Adrenal gland (tissue), 12 donors: ENCODE data around the gene HSD17B7. TPM values are rescaled to one million over a fixed set of nuclear protein-coding genes. Genes with fewer than 3 reads are reported as not detected.
A peak's percentile ranks its signal among the peaks of the same experiment; 100 is the strongest.
"Not testable (repeated sequence)": the region's sequence is repeated elsewhere in the genome, so short reads cannot be mapped to it uniquely, and the experiment has no call there.

Experiments
- DNase-seq, 7 donors: peaks; one replicate each; pipeline ENCODE4 v3.0.0-alpha.2; 2019 to 2020
- H3K27ac ChIP-seq, 5 donors: fragments of 200-600 bp; sonication (generic) in 4 of 5; 1 replicate in 3 of 5; 2 replicates in 2 of 5; pipeline versions ENCODE4 v1.5.1 to v1.8.0; 2016 to 2020; ENCODE audit warnings: mild to moderate bottlenecking in 1 of 5
- H3K27me3 ChIP-seq: fragments of 200-600 bp; 2 replicates; pipeline ENCODE4 v1.8.0; 2021
- H3K36me3 ChIP-seq, 2 donors: fragments of 200-600 bp; replicated peaks in 1 of 2; 1 replicate in 1 of 2; 2 replicates in 1 of 2; pipeline versions ENCODE4 v1.5.1 to v1.8.0; 2018 to 2022
- H3K4me1 ChIP-seq, 2 donors: fragments of 200-600 bp; replicated peaks in 1 of 2; 1 replicate in 1 of 2; 2 replicates in 1 of 2; pipeline versions ENCODE4 v1.5.1 to v1.8.0; 2018 to 2021
- H3K4me3 ChIP-seq, 4 donors: fragments of 200-600 bp; sonication (generic) in 3 of 4; one replicate each; pipeline ENCODE4 v1.5.1; 2016 to 2018
- H3K9me3 ChIP-seq, 3 donors: fragments of 200-600 bp; sonication (generic) in 1 of 3; replicated peaks in 1 of 3; 1 replicate in 2 of 3; 2 replicates in 1 of 3; pipeline versions ENCODE4 v1.5.1 to v1.8.0; 2016 to 2021
- CTCF ChIP-seq, 6 experiments: fragments of 450-650 bp in 4 of 6; fragments of 200-600 bp in 2 of 6; sonication (generic) in 1 of 6; IDR thresholded peaks; 1 replicate in 5 of 6; 2 replicates in 1 of 6; pipeline versions ENCODE4 v1.5.1 to v1.8.0; 2016 to 2021; ENCODE audit warnings: antibody characterized with exemption in 6 of 6, mild to moderate bottlenecking in 2 of 6, moderate library complexity in 1 of 6
- POLR2A ChIP-seq, 2 donors: fragments of 450-650 bp; IDR thresholded peaks; one replicate each; pipeline ENCODE4 v1.6.1; 2017; ENCODE audit warnings: antibody characterized with exemption in 2 of 2, mild to moderate bottlenecking in 2 of 2, moderate library complexity in 1 of 2
- WGBS, 4 donors: extraction: QIAGEN DNeasy Blood & Tissue Kit in 2 of 4; methylation state at CpG; one replicate each; pipeline versions ENCODE4 v1.1.5 to v1.1.7; 2013 to 2017; 5-methylcytosine and 5-hydroxymethylcytosine counted together
- intact Hi-C, 2 donors: fragments of 100-400 bp; cut with DNase I; formaldehyde crosslinking; loops; one replicate each; pipeline versions ENCODE4 v1.14.1 to v1.15.0; 2022 to 2023
- polyA plus RNA-seq, 3 donors: library from polyadenylated mRNA; stranded (reverse); fragments of 200-250 nt in 2 of 3; fragments of 350-450 nt in 1 of 3; fragmentation: Illumina TruSeq in 1 of 3; extraction: RNeasy Lipid Tissue Mini Kit (QIAGEN cat#74804) in 1 of 3; gene quantifications; one replicate each; pipeline ENCODE4 v1.2.3, GENCODE V29; 2013 to 2014
- total RNA-seq, 9 donors: library from RNA; depleted of rRNA in 4 of 9; stranded (reverse); fragments of >200 nt in 4 of 9; fragments of 120-200 nt in 1 of 9; fragmentation: NEBNext Ultra II Directional in 1 of 9; extraction: Animal tissue kit (Norgen Biotek cat#: 25700) in 1 of 9; gene quantifications; one replicate each; pipeline versions ENCODE4 v1.1.0 to v1.2.4, GENCODE V29; 2013 to 2023
- donor health status: healthy with polysubstance abuse.
- donor health status: Bipolar disorder and iron deficiency.
- donor health status: DM: yes; HTN: yes; CAD: no.
- donor health status: DM: no; HTN: no; CAD: no.
- donor health status: DM: no; HTN: no; CAD: no.
- donor health status: DM: yes; HTN: yes; CAD: no.

The HSD17B7 gene
- total and polyA plus RNA-seq, 12 donors: 17.7 to 133 (median 39.8) TPM

GRCh38 chr1:162799995-162800830 is 9.7 kb downstream of the HSD17B7 start:
- peak; percentile 80 to 93 (median 83) for DNase-seq
- peak; percentile 17 to 82 (median 68) for TF ChIP-seq CTCF (IDR thresholded peaks at IDR 0.05)
- H3K4me1 ChIP-seq, H3K27me3 ChIP-seq, H3K9me3 ChIP-seq, H3K4me3 ChIP-seq, intact Hi-C loops: not testable (repeated sequence)
- WGBS, 4 donors: 39 to 49% (median 42%) methylated on average over 6 of the region's 6 CpGs
- peak overlapping the region in 3 of 5 donors; percentile 1 to 24 (median 19) for H3K27ac ChIP-seq
- peaks cover 0 to 39% of the 10 kb centered on the region in 2 donors for H3K36me3 ChIP-seq

GRCh38 chr1:162807503-162807902 is 17.0 kb downstream of the HSD17B7 start:
- H3K4me3 ChIP-seq, H3K27ac ChIP-seq, intact Hi-C loops, DNase-seq, H3K4me1 ChIP-seq, H3K9me3 ChIP-seq, H3K27me3 ChIP-seq: not testable (repeated sequence)
- WGBS, 4 donors: 100% methylated on average over 1 of the region's 2 CpGs; no CpG with 5 or more reads in 3 of the 4 donors
- peaks cover 0 to 35% of the 10 kb centered on the region in 2 donors for H3K36me3 ChIP-seq

- WGBS, 4 donors: 97 to 98% (median 97%) methylated on average over 2 of the region's 2 CpGs
- H3K4me3 ChIP-seq, H3K9me3 ChIP-seq, H3K36me3 ChIP-seq, DNase-seq, intact Hi-C loops, H3K27me3 ChIP-seq, H3K4me1 ChIP-seq, H3K27ac ChIP-seq: not testable (repeated sequence)
These were observed 21.9 kb downstream of the HSD17B7 start for GRCh38 chr1:162812357-162812756.

GRCh38 chr1:162818136-162818535 is 27.6 kb downstream of the HSD17B7 start:
- DNase-seq, H3K9me3 ChIP-seq, H3K36me3 ChIP-seq, H3K4me1 ChIP-seq, H3K27ac ChIP-seq, H3K27me3 ChIP-seq, intact Hi-C loops, H3K4me3 ChIP-seq: not testable (repeated sequence)
- 69 to 81% (median 76%) methylated on average over 2 of the region's 2 CpGs for WGBS, 4 donors

- H3K9me3 ChIP-seq, intact Hi-C loops, H3K27me3 ChIP-seq, H3K4me1 ChIP-seq, DNase-seq, H3K4me3 ChIP-seq, H3K36me3 ChIP-seq, H3K27ac ChIP-seq: not testable (repeated sequence)
- WGBS, 4 donors: 89 to 100% (median 93%) methylated on average over 1 of the region's 1 CpG
These were observed 28.2 kb downstream of the HSD17B7 start for GRCh38 chr1:162818666-162819065.

- Histone ChIP-seq H3K36me3 (no peaks in the 10 kb centered on the region), H3K9me3 (no peaks in the 10 kb centered on the region), H3K27me3 (no peaks in the 10 kb centered on the region), H3K27ac (peak overlapping the region in 1 of 5 donors; percentile 7), H3K4me1 (peaks cover 0 to 6% of the 10 kb centered on the region in 2 donors), H3K4me3 (peak overlapping the region in 1 of 4 donors; percentile 27)
- intact Hi-C loops: no loop called here
- no peak for TF ChIP-seq POLR2A (IDR thresholded peaks at IDR 0.05)
- no peak for TF ChIP-seq CTCF (IDR thresholded peaks at IDR 0.05)
- WGBS, 4 donors: 11 to 32% (median 18%) methylated on average over 11 to 44 of the region's 44 CpGs
- peak in 4 of 7 donors; percentile 13 to 58 (median 29) for DNase-seq
These were observed 32.1 kb downstream of the HSD17B7 start for GRCh38 chr1:162822391-162823200.
